HUES48 (cell line): ENCODE data around the gene ARHGAP22.

Source experiments
- H3K27ac ChIP-seq: one replicate; pipeline ENCODE4 v1.7.0; 2013; ENCODE audit warnings: low read depth, low read length, inconsistent platforms
- H3K27me3 ChIP-seq: 2 replicates; pipeline ENCODE4 v1.6.1; 2013; ENCODE audit warnings: mild to moderate bottlenecking, low read length; ENCODE audit not compliant: control insufficient read depth, insufficient read depth
- H3K36me3 ChIP-seq: 2 replicates; pipeline ENCODE4 v1.6.1; 2013; ENCODE audit warnings: low read length; ENCODE audit not compliant: control insufficient read depth, insufficient read depth
- H3K4me1 ChIP-seq: 2 replicates; pipeline ENCODE4 v1.6.1; 2013; ENCODE audit warnings: mild to moderate bottlenecking, low read length; ENCODE audit not compliant: control insufficient read depth, insufficient read depth
- H3K4me3 ChIP-seq: 2 replicates; pipeline ENCODE4 v1.5.1; 2013; ENCODE audit warnings: mild to moderate bottlenecking, low read depth, low read length
- H3K9ac ChIP-seq: 2 replicates; pipeline ENCODE4 v1.6.1; 2013; ENCODE audit warnings: mild to moderate bottlenecking, low read depth, low read length, moderate library complexity
- H3K9me3 ChIP-seq: 2 replicates; pipeline ENCODE4 v1.6.1; 2013; ENCODE audit warnings: low read length; ENCODE audit not compliant: control insufficient read depth, insufficient read depth

ARHGAP22 gene

DNA sequence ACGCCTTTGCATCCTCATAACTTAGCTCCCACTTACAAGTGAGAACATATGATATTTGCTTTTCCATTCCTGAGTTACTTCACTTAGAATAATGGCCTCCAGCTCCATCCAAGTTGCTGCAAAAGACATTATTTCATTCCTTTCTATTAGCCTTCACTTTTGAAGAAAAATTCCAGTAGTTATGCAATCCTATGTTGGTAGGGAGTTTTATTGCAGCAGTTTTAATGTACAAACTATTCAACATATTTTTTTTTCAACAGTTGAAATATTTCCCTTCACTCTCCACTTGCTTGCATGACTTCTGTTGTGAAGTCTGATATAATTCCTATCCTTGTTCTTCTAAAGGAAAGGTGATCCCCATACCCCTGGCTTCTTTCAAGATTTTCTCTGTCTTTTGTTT is 27.3 kb upstream of the ARHGAP22 start:
- Histone ChIP-seq H3K36me3 (no peaks in the 10 kb centered on the region), H3K9me3 (no peaks in the 10 kb centered on the region), H3K9ac (no peak overlapping the region), H3K4me1 (no peaks in the 10 kb centered on the region), H3K4me3 (no peak overlapping the region), H3K27ac (no peak overlapping the region), H3K27me3 (no peaks in the 10 kb centered on the region)

DNA sequence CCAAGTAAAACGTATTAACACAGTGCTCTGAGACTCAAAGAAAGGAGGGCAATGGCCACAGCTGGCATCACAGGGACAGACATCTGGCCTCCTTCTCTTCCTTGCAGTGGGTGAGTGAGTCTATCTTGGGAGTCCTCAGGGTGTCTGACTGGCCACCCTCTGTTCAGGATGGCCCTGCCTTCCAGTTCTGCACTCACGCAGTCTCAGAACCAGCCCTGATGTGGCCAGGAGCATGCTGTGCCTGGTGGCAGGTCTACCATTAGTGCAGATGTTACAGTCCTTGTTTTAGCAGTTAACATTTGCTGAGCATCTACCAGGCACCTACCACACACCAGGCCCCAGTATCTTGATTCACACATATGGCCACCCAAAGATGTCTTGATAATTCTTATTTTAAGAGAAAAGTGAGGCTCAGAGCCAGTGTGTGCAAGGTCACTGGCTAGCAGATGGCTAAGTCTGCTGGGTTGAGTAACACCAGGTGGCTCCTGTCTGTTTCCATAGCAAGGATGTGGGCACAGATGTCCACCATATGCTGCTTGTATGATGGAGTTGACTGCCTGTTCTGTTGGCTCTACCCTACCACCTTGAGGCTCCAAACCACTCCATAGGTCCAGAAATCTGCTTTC is 23.2 kb upstream of the ARHGAP22 start:
- Histone ChIP-seq H3K4me3 (no peak overlapping the region), H3K36me3 (no peaks in the 10 kb centered on the region), H3K9me3 (no peaks in the 10 kb centered on the region), H3K9ac (no peak overlapping the region), H3K4me1 (no peaks in the 10 kb centered on the region), H3K27me3 (no peaks in the 10 kb centered on the region), H3K27ac (no peak overlapping the region)

DNA sequence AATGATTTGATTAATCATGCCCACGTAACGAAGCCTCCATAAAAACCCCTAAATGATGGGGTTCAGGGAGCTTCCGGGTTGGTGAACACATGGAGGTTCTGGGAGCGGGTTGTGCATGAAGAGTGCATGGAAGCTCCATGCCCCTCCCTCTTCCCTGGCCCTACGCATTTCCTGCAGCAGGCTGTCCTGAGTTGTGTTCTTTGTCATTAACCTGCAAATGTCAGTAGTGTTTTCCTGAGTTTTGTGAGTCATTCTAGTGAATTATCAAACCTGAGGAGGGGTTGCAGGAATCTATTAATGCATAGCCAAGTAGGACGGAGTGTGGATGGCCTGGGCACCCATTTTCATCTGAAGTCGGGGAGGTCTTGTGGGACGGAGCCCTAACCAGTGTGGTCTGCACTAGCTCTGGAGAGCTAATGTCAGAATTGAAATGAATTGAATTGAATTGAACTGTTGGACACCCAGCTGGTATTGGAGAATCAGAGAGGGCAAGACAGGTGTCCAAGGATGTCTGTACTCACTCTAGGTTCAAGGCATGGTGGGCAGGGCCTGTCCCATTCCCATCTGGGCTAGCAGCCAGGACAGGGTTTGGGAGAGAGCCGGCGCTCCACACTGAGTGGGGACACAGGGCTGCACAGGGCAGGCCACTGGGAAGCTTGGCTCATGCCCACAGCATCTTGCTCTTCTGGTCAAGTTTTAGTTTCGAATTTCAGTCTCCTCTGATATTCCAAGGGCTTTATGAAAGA is 22.3 kb upstream of the ARHGAP22 start:
- Histone ChIP-seq H3K4me3 (no peak overlapping the region), H3K27ac (no peak overlapping the region), H3K36me3 (no peaks in the 10 kb centered on the region), H3K27me3 (no peaks in the 10 kb centered on the region), H3K9ac (no peak overlapping the region), H3K4me1 (no peaks in the 10 kb centered on the region), H3K9me3 (no peaks in the 10 kb centered on the region)

DNA sequence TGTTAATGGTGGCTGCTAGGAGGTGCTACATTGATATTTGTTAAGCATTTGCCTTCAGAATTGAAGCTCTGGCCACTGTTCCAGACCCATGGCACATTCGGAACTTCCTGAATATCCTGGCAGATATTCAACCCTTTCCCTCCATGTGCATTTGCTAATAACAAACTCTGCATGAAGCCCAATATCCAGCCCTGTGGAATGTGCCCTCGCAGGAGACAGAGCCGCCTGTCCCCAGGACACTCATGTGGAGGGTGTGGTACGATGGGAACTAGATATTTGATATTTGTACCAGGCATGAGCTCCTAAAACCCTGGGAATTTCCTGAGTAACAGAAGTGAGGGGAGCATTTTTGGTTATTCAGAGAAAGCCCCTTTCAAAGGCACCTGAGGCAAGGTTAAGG is 21.6 kb upstream of the ARHGAP22 start:
- Histone ChIP-seq H3K4me1 (no peaks in the 10 kb centered on the region), H3K9ac (no peak overlapping the region), H3K27me3 (no peaks in the 10 kb centered on the region), H3K9me3 (no peaks in the 10 kb centered on the region), H3K27ac (no peak overlapping the region), H3K4me3 (no peak overlapping the region), H3K36me3 (no peaks in the 10 kb centered on the region)

DNA sequence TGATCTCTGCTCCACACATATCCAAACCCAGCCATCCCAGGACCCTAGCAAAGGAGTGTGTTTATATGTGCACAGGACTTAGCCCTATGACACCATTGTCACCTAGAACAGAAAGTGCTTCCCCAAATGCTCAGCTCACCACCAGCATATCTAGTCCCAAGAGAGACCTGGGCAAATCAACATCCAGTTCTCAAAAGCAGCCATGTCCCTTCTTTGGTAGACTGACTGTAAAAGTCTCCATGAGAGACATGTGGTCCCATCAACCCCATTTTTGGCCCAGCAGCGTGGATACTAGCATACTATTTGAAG is 20.9 kb upstream of the ARHGAP22 start:
- Histone ChIP-seq H3K4me3 (no peak overlapping the region), H3K9me3 (no peaks in the 10 kb centered on the region), H3K4me1 (no peaks in the 10 kb centered on the region), H3K27me3 (no peaks in the 10 kb centered on the region), H3K36me3 (no peaks in the 10 kb centered on the region), H3K9ac (no peak overlapping the region), H3K27ac (no peak overlapping the region)

DNA sequence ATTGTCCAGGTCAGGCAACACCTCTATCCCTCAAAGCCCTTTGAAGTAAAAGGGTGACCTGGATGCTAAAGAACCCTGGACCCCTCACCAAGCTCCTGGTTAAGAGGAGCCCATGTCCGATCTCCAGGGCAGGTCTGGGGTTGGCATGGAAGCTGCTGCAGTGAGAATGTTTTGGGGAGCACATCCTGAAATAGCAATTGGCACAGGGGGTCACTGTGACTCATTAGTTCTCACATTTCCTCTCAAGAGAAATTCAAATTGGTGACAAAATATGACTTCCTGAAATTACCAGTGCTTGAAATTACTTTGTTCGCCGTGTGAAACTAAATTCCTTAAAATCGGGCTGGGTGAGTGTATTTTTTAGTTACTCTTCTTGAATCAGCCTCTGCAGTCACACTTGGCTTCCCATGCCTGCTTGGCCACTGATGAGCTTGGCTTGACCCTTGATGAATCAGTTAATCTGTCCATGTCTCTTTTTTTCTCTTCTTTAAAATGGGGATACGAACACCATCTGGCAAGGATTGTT is 18.8 kb upstream of the ARHGAP22 start:
- Histone ChIP-seq H3K27ac (no peak overlapping the region), H3K9ac (no peak overlapping the region), H3K4me1 (no peaks in the 10 kb centered on the region), H3K9me3 (no peaks in the 10 kb centered on the region), H3K27me3 (no peaks in the 10 kb centered on the region), H3K36me3 (no peaks in the 10 kb centered on the region), H3K4me3 (no peak overlapping the region)

DNA sequence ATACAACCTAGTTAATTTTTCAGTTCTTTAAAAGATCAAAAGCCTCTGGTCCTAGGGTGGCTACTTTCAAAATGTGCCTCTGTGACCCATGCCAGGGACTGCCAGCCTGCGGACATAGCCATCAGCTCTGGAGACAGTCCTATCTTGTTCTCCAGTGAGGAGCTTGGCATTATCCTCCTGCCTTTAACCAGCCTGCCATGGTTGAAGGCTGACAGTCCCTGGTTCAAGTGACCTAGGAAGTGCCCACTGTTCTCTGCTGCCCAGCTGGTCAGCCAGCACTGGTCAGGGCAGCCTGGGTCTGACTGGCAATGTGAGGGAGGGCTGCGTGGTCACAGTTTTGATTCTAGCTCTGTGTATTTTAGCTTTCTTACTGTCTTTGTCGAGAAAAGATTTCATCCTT is 18.1 kb upstream of the ARHGAP22 start:
- Histone ChIP-seq H3K4me3 (no peak overlapping the region), H3K9me3 (no peaks in the 10 kb centered on the region), H3K9ac (no peak overlapping the region), H3K27ac (no peak overlapping the region), H3K27me3 (no peaks in the 10 kb centered on the region), H3K36me3 (no peaks in the 10 kb centered on the region), H3K4me1 (no peaks in the 10 kb centered on the region)

DNA sequence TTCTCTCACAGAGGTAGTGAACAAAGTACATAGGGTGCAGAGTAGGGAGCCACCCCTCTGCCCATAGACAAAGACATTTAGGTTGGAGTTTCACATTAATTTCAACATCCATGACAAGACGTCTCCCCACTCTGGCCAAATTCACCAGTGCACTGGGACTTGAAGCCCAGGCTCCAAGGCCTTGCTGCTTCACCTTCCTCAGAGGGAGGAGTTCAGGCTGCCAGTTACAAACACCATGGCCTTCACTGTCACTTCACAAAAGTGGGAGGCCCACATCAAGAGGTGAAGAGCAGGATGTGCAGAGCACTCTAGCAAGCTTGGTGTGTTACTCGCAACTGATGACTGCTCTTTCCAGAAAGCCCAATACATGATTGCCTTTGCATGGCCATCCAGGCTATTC is 15.8 kb upstream of the ARHGAP22 start:
- Histone ChIP-seq H3K4me3 (no peak overlapping the region), H3K9me3 (no peaks in the 10 kb centered on the region), H3K27me3 (no peaks in the 10 kb centered on the region), H3K4me1 (no peaks in the 10 kb centered on the region), H3K36me3 (no peaks in the 10 kb centered on the region), H3K27ac (no peak overlapping the region), H3K9ac (no peak overlapping the region)

DNA sequence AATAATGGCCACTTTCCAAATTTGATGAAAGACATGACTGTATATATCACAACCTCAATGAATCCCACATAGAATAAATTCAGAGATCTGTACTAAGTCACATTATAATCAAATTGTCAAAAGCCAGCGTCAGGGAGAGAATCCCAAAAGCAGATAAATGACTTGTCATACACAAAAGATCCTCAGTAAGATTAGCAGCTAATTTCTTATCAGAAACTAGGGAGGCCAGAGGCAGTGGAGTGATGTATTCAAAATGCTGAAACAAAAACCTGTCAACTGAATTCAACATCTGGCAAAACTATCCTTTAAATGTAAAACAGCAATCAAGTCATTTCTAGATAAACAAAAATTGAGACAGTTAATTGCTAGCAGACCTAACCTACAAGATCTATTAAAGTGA is 11.6 kb upstream of the ARHGAP22 start:
- no peaks in the 10 kb centered on the region for H3K4me1 ChIP-seq
- no peaks in the 10 kb centered on the region for H3K9me3 ChIP-seq
- H3K36me3 ChIP-seq, result no peaks in the 10 kb centered on the region
- no peak overlapping the region for H3K4me3 ChIP-seq
- H3K27ac ChIP-seq, result no peak overlapping the region
- no peaks in the 10 kb centered on the region for H3K27me3 ChIP-seq
- H3K9ac ChIP-seq, result no peak overlapping the region

DNA sequence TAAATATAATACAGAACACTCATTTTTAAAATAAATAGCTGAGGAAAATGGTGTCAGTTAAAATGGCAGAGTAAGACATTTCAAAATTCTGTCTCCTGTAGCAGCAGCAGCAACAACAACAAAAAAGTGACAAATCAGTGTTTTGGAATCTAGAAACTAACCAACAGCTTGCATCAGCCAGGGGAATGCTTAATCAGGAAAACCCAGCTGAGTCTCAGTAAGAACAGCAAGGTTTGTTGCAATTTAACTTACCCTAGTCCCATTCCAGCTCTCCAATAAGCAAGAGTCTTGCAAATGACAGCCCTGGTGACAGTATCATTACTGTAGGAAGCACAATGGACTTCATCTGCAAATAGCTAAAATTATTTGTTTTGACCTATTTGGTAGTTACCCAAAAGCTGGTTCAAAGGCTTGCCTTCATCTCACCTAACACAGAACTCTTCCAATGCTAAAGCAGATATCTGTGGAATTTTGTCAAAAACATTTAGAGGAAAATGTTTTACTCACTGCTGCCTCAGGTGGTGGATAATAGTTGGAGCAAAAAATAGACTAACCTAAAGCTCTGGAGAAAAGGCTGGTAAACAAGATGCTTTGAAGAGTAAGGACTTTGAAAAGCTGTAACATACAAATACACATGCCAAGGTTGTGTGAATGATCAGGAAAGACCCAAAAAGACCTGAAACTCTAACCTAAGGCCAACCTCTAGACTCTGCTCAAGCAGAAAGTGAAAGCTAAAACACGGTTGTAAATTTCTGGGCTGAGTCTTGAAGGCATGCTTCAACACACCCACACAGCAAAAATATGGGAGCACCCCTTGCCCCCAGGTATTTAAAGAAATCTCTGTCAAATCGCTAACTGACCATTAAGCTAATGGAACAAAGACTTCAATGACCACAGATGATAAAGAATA is 9.9 kb upstream of the ARHGAP22 start:
- H3K4me3 ChIP-seq, result no peak overlapping the region
- H3K9ac ChIP-seq, result no peak overlapping the region
- no peaks in the 10 kb centered on the region for H3K36me3 ChIP-seq
- H3K4me1 ChIP-seq, result no peaks in the 10 kb centered on the region
- no peak overlapping the region for H3K27ac ChIP-seq
- no peaks in the 10 kb centered on the region for H3K9me3 ChIP-seq
- no peaks in the 10 kb centered on the region for H3K27me3 ChIP-seq

DNA sequence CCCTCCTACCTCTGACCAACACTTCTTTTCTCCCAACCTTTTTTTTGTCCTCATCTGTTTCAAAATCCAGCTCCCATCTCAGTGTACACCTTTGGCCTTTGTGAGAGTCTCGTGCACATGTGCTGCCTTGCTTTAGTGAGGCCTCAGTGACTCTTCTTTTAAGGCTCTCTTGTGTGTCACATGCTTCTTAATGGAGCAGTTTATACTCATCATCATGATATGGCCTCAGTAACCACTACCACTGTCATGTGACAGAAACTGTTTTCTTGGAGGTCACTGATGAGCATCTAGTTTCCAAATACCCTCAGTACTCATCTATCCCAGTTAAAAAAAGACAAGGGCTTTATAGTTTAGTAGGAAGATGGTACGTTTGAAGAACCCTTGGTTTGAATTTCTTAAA is 8.1 kb upstream of the ARHGAP22 start:
- Histone ChIP-seq H3K36me3 (no peaks in the 10 kb centered on the region), H3K27ac (no peak overlapping the region), H3K27me3 (no peaks in the 10 kb centered on the region), H3K4me3 (no peak overlapping the region), H3K4me1 (peaks cover under 1% of the 10 kb centered on the region; the same call in 1 of the 2 replicates), H3K9ac (no peak overlapping the region), H3K9me3 (no peaks in the 10 kb centered on the region)
